HepG2 (cell line): ENCODE measurements around the gene CDK15. TPM values are rescaled to one million over a fixed set of nuclear protein-coding genes. Genes with fewer than 3 reads are reported as not detected.

ENCODE experiments used
- ATAC-seq: fragments of 200-7000 bp; cut with Tn5 transposase; 3 replicates; pipeline ENCODE4 v1.9.1; 2020; ENCODE audit warnings: mild to moderate bottlenecking, moderate library complexity
- BruUV-seq: library from RNA; stranded (reverse); fragments of 400-500 nt; replicated peaks from 2 replicates; lab custom pipeline; 2021; lab: Mats Ljungman, UMichigan
- CTCF ChIA-PET: fragments of 300-600 bp; formaldehyde crosslinking; extraction: SDS; loops from one replicate; lab custom pipeline; 2021; ENCODE audit warnings: low total read pairs, inconsistent platforms, low intra/inter-chr PET ratio; lab: Yijun Ruan, JAX
- POLR2A ChIA-PET: fragments of 350-600 bp; sonication (Branson Sonifier 250); formaldehyde crosslinking; loops from one replicate; lab custom pipeline; 2020; ENCODE audit warnings: antibody characterized with exemption, inconsistent platforms; lab: Yijun Ruan, JAX
- DNase-seq: peaks from one replicate; pipeline ENCODE4 v3.0.0-alpha.2; 2015; ENCODE audit warnings: low spot score
- FAIRE-seq: peaks from 3 replicates; lab custom pipeline; 2011; peaks lifted over from hg19 to GRCh38; lab: Jason Lieb, UNC
- H2AFZ ChIP-seq: one replicate; pipeline ENCODE4 v1.6.1; 2011; ENCODE audit warnings: low read length, inconsistent platforms
- H3K27ac ChIP-seq: fragments of 300-600 bp; 3 replicates; pipeline ENCODE4 v1.8.0; 2011; ENCODE audit warnings: mixed run types, mild to moderate bottlenecking, mixed read lengths, low read length, inconsistent platforms; ENCODE audit not compliant: insufficient read depth; ENCODE audit errors: extremely low read length
- H3K27me3 ChIP-seq, 2 experiments: fragments of 200-600 bp in 1 of 2; 2 replicates in 1 of 2; 3 replicates in 1 of 2; pipeline versions ENCODE4 v1.6.0 to v1.8.0; 2011; ENCODE audit warnings: low read length in 2 of 2, mild to moderate bottlenecking in 2 of 2, moderate library complexity in 2 of 2, inconsistent platforms in 1 of 2; ENCODE audit not compliant: insufficient read depth in 2 of 2, control insufficient read depth in 1 of 2
- H3K36me3 ChIP-seq, 2 experiments: fragments of 200-600 bp in 1 of 2; replicated peaks in 1 of 2; 2 replicates in 1 of 2; 3 replicates in 1 of 2; pipeline versions ENCODE4 v1.5.1 to v1.8.0; 2011; ENCODE audit warnings: low read length in 2 of 2, inconsistent platforms in 1 of 2; ENCODE audit not compliant: insufficient read depth in 2 of 2, control insufficient read depth in 1 of 2
- H3K4me1 ChIP-seq: 2 replicates; pipeline ENCODE4 v1.5.1; 2012; ENCODE audit warnings: low read length, inconsistent platforms; ENCODE audit not compliant: insufficient read depth
- H3K4me2 ChIP-seq: 2 replicates; pipeline ENCODE4 v1.6.0; 2011; ENCODE audit warnings: low read depth, low read length, inconsistent platforms
- H3K4me3 ChIP-seq, 3 experiments: fragments of 200-600 bp in 1 of 3; sonication (generic), shearing (Covaris generic) in 1 of 3; replicated peaks in 1 of 3; 2 replicates each; pipeline ENCODE4 v1.5.1; 2011 to 2016; ENCODE audit warnings: low read length in 3 of 3, inconsistent platforms in 2 of 3, low read depth in 2 of 3, mild to moderate bottlenecking in 2 of 3, control low read depth in 1 of 3, mixed read lengths in 1 of 3; ENCODE audit not compliant: insufficient read depth in 1 of 3
- H3K79me2 ChIP-seq: one replicate; pipeline ENCODE4 v1.6.1; 2011; ENCODE audit warnings: low read length, inconsistent platforms; ENCODE audit not compliant: insufficient read depth
- H3K9ac ChIP-seq: 2 replicates; pipeline ENCODE4 v1.6.0; 2011; ENCODE audit warnings: mild to moderate bottlenecking, low read depth, low read length, inconsistent platforms; ENCODE audit not compliant: insufficient read depth
- H3K9me3 ChIP-seq: 2 replicates; pipeline ENCODE4 v1.5.1; 2012; ENCODE audit warnings: mild to moderate bottlenecking, low read length
- H4K20me1 ChIP-seq: 2 replicates; pipeline ENCODE4 v1.6.0; 2011; ENCODE audit warnings: inconsistent platforms, mild to moderate bottlenecking, low read length, moderate library complexity; ENCODE audit not compliant: insufficient read depth
- AHR ChIP-seq: IDR thresholded peaks from 2 replicates; pipeline ENCODE4 v1.6.1; 2018; ENCODE audit warnings: missing genetic modification reagents, missing compliant biosample characterization
- GLI4 ChIP-seq: sonication (generic); formaldehyde crosslinking; IDR thresholded peaks from 2 replicates; pipeline ENCODE4 v1.5.1; 2020; ENCODE audit warnings: missing genetic modification reagents, mild to moderate bottlenecking, moderate library complexity, borderline replicate concordance
- RCOR2 ChIP-seq: IDR thresholded peaks from 2 replicates; pipeline ENCODE4 v1.6.1; 2016; ENCODE audit warnings: missing biosample characterization, missing genetic modification reagents
- SNAI1 ChIP-seq: sonication (generic); formaldehyde crosslinking; IDR thresholded peaks from 2 replicates; pipeline ENCODE4 v1.5.0; 2020; ENCODE audit warnings: mild to moderate bottlenecking, missing genetic modification reagents, borderline replicate concordance
- SNAPC2 ChIP-seq: sonication (generic); formaldehyde crosslinking; IDR thresholded peaks from 2 replicates; pipeline ENCODE4 v1.8.1; 2022; ENCODE audit warnings: mild to moderate bottlenecking, missing genetic modification reagents
- SOX6 ChIP-seq, 2 experiments: fragments of 450-650 bp in 1 of 2; sonication (generic) in 1 of 2; formaldehyde crosslinking in 1 of 2; IDR thresholded peaks; 2 replicates each; pipeline versions ENCODE4 v1.4.0 to v1.6.1; 2017 to 2020; ENCODE audit warnings: antibody characterized with exemption in 1 of 2, mild to moderate bottlenecking in 1 of 2, missing genetic modification reagents in 1 of 2
- TAF1 ChIP-seq: sonication (generic); formaldehyde crosslinking; IDR thresholded peaks from 2 replicates; pipeline ENCODE4 v1.4.0; 2020; ENCODE audit warnings: missing genetic modification reagents
- THYN1 ChIP-seq: sonication (generic); formaldehyde crosslinking; IDR thresholded peaks from 2 replicates; pipeline ENCODE4 v1.8.1; 2023; ENCODE audit warnings: low read depth, mild to moderate bottlenecking, moderate library complexity, missing genetic modification reagents, borderline replicate concordance
- ZBTB2 ChIP-seq: sonication (generic); formaldehyde crosslinking; IDR thresholded peaks from 2 replicates; pipeline ENCODE4 v1.8.0; 2022; ENCODE audit warnings: low read depth, missing genetic modification reagents
- ZNF18 ChIP-seq: sonication (generic); formaldehyde crosslinking; IDR thresholded peaks from 2 replicates; pipeline ENCODE4 v1.8.0; 2022; ENCODE audit warnings: mild to moderate bottlenecking, missing genetic modification reagents; ENCODE audit not compliant: insufficient replicate concordance
- ZNF20 ChIP-seq: sonication (generic); formaldehyde crosslinking; IDR thresholded peaks from 2 replicates; pipeline ENCODE4 v1.4.0; 2020; ENCODE audit warnings: mild to moderate bottlenecking, moderate library complexity, missing genetic modification reagents
- ZNF414 ChIP-seq: sonication (generic); formaldehyde crosslinking; IDR thresholded peaks from 2 replicates; pipeline ENCODE4 v1.5.0; 2020; ENCODE audit warnings: missing genetic modification reagents
- WGBS: methylation state at CpG from one replicate; pipeline ENCODE4 v1.1.6; 2017; ENCODE audit warnings: low lambda C conversion rate; 5-methylcytosine and 5-hydroxymethylcytosine counted together
- in situ Hi-C: cut with HindIII; loops from 2 replicates; pipeline ENCODE4 v1.10.0; 2017; ENCODE audit warnings: low pct_unique_long_range_greater_than_20kb; ENCODE audit not compliant: extremely low pct_ligation_motif_present
- intact Hi-C: fragments of 100-400 bp; cut with micrococcal nuclease; formaldehyde crosslinking; loops from one replicate; pipeline ENCODE4 v1.10.0; 2022; ENCODE audit not compliant: unreplicated experiment
- polyA plus RNA-seq, 8 experiments: library from polyadenylated mRNA; depleted of rRNA in 3 of 8; stranded (reverse) in 7 of 8; unstranded in 1 of 8; fragments of >200 nt; fragmentation: Illumina TruSeq in 4 of 8; extraction: Trizol in 4 of 8; gene quantifications; 2 replicates each; pipeline versions ENCODE4 v1.2.1 to v1.2.3, GENCODE V29; 2011 to 2016; ENCODE audit warnings: low read depth in 4 of 8, missing spikeins in 1 of 8, mixed read lengths in 1 of 8; ENCODE audit not compliant: insufficient read depth in 1 of 8
- total RNA-seq, 5 experiments: library from RNA; depleted of rRNA; stranded (reverse); fragments of >200 nt; fragmentation: Illumina TruSeq; extraction: Trizol; gene quantifications; 2 replicates each; pipeline ENCODE4 v1.2.3, GENCODE V29; 2016; ENCODE audit warnings: low read depth in 1 of 5
- TF ChIP-seq, protein P1 (sequence below): sonication (generic); formaldehyde crosslinking; IDR thresholded peaks from 2 replicates; pipeline ENCODE4 v1.4.0; 2020; ENCODE audit warnings: missing genetic modification reagents
- TF ChIP-seq, protein P2 (sequence below), 2 experiments: IDR thresholded peaks; 2 replicates each; pipeline ENCODE4 v1.6.1; 2011 to 2012; ENCODE audit warnings: low read length in 2 of 2, borderline replicate concordance in 1 of 2, low read depth in 1 of 2, mild to moderate bottlenecking in 1 of 2, moderate library complexity in 1 of 2

CDK15 gene
- total and polyA plus RNA-seq, 2 of the 13 experiments (the other 11 are each of a cell fraction or from before 2014, with no cell fraction given), result not detected

DNA sequence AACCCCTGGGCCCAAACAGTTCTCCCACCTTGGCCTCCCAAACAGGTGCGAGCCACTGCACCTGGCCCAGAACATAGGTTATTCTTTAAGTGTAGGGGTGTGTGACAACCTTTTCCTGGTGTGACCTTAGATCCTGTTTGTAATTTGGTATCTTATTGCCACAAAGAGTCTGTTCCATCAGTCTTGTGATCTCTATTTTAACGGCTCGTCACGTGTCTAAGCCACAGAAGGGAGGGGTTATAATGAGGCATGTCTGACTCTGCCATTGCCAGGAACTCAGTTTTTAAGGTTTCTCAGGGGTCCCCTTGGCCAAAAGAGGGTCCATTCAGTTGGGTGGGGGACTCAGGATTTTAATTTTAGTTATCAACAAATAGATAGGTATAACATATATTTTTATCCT is 21.2 kb upstream of the CDK15 start:
- no peak for ATAC-seq
- H4K20me1 ChIP-seq, result no peaks in the 10 kb centered on the region
- FAIRE-seq, result no peak
- peaks cover 0 to 2% of the 10 kb centered on the region in 2 experiments; a peak in 2 of 5 replicates for H3K27me3 ChIP-seq
- no peak overlapping the region for H2AFZ ChIP-seq
- peaks cover under 1% of the 10 kb centered on the region for H3K79me2 ChIP-seq
- no peak for DNase-seq
- H3K27ac ChIP-seq, result no peak overlapping the region
- H3K4me2 ChIP-seq, result no peak overlapping the region
- BruUV-seq, result no TSS peak
- CTCF ChIA-PET, result no interaction called here
- H3K9ac ChIP-seq, result no peak overlapping the region
- in situ Hi-C loops (no loop called here), intact Hi-C loops (loop anchor here (10.0 kb wide), 1 partner anchor 550 kb away; no protein-coding TSS in a partner anchor)
- POLR2A ChIA-PET, result no interaction called here
- H3K4me1 ChIP-seq, result peaks cover 14% of the 10 kb centered on the region
- 44% methylated on average over 4 of the region's 4 CpGs for WGBS
- no peak overlapping the region for H3K4me3 ChIP-seq
- H3K9me3 ChIP-seq, result no peaks in the 10 kb centered on the region
- no peaks in the 10 kb centered on the region for H3K36me3 ChIP-seq
- TF ChIP-seq SOX6 (IDR thresholded peaks at IDR 0.05), result no peak
- no peak for TF ChIP-seq SOX6 (CRISPR knock-in tag; IDR thresholded peaks at IDR 0.05)
- no peak for TF ChIP-seq AHR (CRISPR knock-in tag)
- no peak for TF ChIP-seq ZBTB2 (CRISPR knock-in tag)
- no peak for TF ChIP-seq SNAI1
- no peak for TF ChIP-seq RCOR2 (CRISPR knock-in tag)
- no peak for TF ChIP-seq GLI4
- TF ChIP-seq, protein P1, sequence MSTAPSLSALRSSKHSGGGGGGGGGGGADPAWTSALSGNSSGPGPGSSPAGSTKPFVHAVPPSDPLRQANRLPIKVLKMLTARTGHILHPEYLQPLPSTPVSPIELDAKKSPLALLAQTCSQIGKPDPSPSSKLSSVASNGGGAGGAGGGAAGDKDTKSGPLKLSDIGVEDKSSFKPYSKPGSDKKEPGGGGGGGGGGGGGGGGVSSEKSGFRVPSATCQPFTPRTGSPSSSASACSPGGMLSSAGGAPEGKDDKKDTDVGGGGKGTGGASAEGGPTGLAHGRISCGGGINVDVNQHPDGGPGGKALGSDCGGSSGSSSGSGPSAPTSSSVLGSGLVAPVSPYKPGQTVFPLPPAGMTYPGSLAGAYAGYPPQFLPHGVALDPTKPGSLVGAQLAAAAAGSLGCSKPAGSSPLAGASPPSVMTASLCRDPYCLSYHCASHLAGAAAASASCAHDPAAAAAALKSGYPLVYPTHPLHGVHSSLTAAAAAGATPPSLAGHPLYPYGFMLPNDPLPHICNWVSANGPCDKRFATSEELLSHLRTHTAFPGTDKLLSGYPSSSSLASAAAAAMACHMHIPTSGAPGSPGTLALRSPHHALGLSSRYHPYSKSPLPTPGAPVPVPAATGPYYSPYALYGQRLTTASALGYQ (CRISPR knock-in tag), result no peak
- no peak for TF ChIP-seq SNAPC2 (CRISPR knock-in tag)
- TF ChIP-seq, protein P2, sequence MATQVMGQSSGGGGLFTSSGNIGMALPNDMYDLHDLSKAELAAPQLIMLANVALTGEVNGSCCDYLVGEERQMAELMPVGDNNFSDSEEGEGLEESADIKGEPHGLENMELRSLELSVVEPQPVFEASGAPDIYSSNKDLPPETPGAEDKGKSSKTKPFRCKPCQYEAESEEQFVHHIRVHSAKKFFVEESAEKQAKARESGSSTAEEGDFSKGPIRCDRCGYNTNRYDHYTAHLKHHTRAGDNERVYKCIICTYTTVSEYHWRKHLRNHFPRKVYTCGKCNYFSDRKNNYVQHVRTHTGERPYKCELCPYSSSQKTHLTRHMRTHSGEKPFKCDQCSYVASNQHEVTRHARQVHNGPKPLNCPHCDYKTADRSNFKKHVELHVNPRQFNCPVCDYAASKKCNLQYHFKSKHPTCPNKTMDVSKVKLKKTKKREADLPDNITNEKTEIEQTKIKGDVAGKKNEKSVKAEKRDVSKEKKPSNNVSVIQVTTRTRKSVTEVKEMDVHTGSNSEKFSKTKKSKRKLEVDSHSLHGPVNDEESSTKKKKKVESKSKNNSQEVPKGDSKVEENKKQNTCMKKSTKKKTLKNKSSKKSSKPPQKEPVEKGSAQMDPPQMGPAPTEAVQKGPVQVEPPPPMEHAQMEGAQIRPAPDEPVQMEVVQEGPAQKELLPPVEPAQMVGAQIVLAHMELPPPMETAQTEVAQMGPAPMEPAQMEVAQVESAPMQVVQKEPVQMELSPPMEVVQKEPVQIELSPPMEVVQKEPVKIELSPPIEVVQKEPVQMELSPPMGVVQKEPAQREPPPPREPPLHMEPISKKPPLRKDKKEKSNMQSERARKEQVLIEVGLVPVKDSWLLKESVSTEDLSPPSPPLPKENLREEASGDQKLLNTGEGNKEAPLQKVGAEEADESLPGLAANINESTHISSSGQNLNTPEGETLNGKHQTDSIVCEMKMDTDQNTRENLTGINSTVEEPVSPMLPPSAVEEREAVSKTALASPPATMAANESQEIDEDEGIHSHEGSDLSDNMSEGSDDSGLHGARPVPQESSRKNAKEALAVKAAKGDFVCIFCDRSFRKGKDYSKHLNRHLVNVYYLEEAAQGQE (IDR thresholded peaks at IDR 0.05; ENCODE audit: borderline replicate concordance in 1 of 2, low read depth in 1 of 2, low read length in 2 of 2), result no peak
- TF ChIP-seq ZNF20, result no peak
- TF ChIP-seq ZNF414 (CRISPR knock-in tag), result no peak
- TF ChIP-seq ZNF18 (CRISPR knock-in tag), result no peak
- TF ChIP-seq TAF1 (CRISPR knock-in tag), result no peak
- no peak for TF ChIP-seq THYN1
